AG09319 (cell line): ENCODE measurements around the gene VPS13D.

ENCODE experiments used
- DNase-seq: peaks from one replicate; pipeline ENCODE4 v3.0.0-alpha.2; 2010; ENCODE audit warnings: low read depth; ENCODE audit errors: extremely low read depth
- CTCF ChIP-seq: IDR thresholded peaks from 2 replicates; pipeline ENCODE4 v1.5.1; 2011; ENCODE audit warnings: low read depth, mild to moderate bottlenecking, inconsistent platforms, low read length, moderate library complexity

The VPS13D gene

DNA sequence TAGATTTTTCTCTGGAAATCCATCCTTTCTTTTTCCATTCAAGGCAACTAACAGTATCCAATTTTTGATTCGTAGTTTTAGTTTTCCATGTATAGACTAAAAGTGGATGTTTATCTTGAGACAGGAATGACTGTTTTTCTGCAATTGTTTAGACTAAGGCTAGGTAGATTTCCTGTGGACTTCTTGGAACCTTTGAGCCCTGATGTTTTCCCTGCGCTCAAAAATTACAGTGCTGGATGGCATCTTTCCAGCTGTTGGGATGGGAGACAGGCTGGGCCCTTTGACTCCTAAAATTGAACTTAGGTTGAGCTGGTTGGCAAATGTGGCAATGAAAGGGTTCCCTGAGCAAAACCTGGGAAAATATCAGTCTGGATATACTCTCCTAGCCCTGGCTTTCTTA, 207.8 kb downstream of the VPS13D start:
- no peak for TF ChIP-seq CTCF
- no peak for DNase-seq

- DNase-seq: no peak
- TF ChIP-seq CTCF: no peak
These were observed 208.6 kb downstream of the VPS13D start for GRCh38 chr1:12438349-12438924.

DNA sequence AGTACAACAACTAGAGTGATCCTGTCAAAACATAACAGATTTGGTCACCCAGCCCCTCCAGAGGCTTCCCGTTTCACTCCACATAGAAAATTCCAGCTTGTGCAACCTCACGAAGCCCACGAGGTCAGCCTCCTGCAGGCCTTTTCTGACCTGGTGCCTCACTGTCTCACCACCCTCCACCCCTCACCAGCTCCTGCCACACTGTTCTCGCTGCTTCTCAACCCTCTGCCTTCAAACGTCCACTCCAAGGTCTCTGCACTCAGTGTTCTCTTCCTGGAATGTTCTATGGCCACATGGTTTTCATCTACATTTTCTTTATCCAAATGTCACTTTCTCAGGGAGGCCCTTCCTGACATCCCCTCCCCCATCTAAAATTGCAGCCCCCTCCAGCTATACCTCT, 209.2 kb downstream of the VPS13D start:
- no peak for DNase-seq
- TF ChIP-seq CTCF: no peak

DNA sequence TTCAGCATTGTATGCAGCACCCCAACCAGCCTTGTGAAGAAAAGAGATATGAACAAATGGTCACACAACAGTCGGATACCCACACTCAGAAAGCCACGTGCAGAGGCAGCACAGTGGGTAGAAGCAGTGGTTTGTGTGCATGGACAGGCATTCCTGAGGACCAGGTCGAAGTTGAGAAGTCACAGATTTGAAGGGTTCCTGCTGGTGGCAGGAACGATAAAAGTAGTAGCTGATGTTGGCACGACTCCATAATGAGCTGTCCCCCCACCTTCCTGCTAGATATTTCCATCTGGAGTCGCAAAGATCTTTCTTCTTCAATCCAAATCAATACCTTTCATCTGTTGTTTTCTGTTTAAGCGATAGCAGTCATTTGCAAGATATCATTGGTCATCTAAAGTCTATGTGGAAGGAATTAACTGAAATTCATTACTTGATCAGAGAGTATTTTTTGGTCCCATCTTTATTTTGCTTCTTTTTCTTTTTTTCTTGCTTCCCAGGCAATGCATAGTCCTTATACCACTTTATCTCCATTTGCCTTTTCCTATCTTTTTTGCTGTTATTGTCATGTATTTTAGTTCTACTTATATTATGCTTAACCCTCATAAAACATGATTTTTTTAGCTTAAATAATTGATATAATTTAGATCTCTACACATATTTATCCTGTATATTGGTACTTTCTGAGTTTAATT, 211.7 kb downstream of the VPS13D start:
- no peak for DNase-seq
- no peak for TF ChIP-seq CTCF

GRCh38 chr1:12442217-12442616, 212.4 kb downstream of the VPS13D start:
- no peak for DNase-seq
- TF ChIP-seq CTCF: no peak

- no peak for TF ChIP-seq CTCF
- DNase-seq: no peak
These were observed 213.3 kb downstream of the VPS13D start for GRCh38 chr1:12443151-12443550.

DNA sequence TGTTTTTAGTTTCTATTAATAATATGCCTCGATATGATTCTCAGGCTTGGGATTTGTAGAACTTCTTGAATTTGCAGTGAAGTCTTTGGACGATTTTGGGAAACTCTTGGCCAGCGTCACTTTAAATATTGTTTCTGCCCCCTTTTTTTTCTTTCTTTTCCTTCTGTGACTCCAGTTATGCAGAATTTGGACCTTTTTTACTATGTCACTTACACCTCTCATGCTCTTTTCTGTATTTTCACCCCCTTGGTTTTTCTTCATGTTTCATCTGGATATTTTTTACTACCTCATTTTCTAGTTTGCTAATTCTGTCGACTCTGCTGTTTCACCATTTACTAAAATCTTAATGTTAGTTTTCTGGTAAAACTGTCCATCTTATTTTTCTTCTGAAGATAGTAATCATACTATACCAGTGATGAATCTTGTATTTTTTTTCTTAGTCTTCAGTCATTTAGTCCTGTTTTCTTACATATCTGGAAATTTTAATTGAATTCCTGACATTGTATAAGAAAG, 214.6 kb downstream of the VPS13D start:
- no peak for DNase-seq
- no peak for TF ChIP-seq CTCF
